ENCODE data around the gene MRPL39.

DNA sequence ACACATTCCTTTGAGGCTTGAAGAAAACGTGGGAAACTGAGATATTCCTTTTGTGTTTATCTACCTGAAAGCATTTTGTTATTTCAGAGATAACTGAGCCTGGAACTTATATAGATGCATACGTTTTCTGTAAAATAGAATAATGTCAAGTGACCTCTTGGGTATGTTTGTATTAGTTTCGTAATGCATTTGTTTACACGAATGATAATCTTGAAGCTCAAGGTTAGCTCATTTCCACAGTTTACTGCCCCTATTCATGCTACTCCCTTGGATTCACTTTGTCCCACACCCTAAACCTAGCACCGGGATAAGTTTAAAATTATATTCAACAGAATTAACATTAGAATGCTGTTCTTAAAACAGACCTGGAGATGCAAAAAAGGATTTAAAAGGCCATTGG, 54.4 kb downstream of the MRPL39 start:
- no peak for TF ChIP-seq FOSL2 (IDR thresholded peaks at IDR 0.05)
- no peak for TF ChIP-seq FOSL2 (CRISPR knock-in tag; IDR thresholded peaks at IDR 0.05)
- TF ChIP-seq, protein P1, sequence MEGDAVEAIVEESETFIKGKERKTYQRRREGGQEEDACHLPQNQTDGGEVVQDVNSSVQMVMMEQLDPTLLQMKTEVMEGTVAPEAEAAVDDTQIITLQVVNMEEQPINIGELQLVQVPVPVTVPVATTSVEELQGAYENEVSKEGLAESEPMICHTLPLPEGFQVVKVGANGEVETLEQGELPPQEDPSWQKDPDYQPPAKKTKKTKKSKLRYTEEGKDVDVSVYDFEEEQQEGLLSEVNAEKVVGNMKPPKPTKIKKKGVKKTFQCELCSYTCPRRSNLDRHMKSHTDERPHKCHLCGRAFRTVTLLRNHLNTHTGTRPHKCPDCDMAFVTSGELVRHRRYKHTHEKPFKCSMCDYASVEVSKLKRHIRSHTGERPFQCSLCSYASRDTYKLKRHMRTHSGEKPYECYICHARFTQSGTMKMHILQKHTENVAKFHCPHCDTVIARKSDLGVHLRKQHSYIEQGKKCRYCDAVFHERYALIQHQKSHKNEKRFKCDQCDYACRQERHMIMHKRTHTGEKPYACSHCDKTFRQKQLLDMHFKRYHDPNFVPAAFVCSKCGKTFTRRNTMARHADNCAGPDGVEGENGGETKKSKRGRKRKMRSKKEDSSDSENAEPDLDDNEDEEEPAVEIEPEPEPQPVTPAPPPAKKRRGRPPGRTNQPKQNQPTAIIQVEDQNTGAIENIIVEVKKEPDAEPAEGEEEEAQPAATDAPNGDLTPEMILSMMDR (IDR thresholded peaks at IDR 0.05), result no peak
- TF ChIP-seq RFX5 (IDR thresholded peaks at IDR 0.05), result no peak
- TF ChIP-seq, protein P2, sequence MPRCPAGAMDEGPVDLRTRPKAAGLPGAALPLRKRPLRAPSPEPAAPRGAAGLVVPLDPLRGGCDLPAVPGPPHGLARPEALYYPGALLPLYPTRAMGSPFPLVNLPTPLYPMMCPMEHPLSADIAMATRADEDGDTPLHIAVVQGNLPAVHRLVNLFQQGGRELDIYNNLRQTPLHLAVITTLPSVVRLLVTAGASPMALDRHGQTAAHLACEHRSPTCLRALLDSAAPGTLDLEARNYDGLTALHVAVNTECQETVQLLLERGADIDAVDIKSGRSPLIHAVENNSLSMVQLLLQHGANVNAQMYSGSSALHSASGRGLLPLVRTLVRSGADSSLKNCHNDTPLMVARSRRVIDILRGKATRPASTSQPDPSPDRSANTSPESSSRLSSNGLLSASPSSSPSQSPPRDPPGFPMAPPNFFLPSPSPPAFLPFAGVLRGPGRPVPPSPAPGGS (IDR thresholded peaks at IDR 0.05), result no peak
